NCI-H146 treated with DMSO at 0.1 percent for 48 hours (cell line): ENCODE results near the gene SLC26A9.
"Not testable (repeated sequence)": the region's sequence is repeated elsewhere in the genome, so short reads cannot be mapped to it uniquely, and the experiment has no call there.

Experiments used
- DNase-seq: peaks from one replicate; lab custom pipeline; 2025; ENCODE audit not compliant: unreplicated experiment; lab: John Stamatoyannopoulos, UW

SLC26A9 gene

GRCh38 chr1:205927247-205927646 is 16.0 kb downstream of the SLC26A9 start:
- no peak for DNase-seq

GRCh38 chr1:205926636-205927035 is 16.6 kb downstream of the SLC26A9 start:
- no peak for DNase-seq

GRCh38 chr1:205926213-205926612 is 17.0 kb downstream of the SLC26A9 start:
- no peak for DNase-seq

GRCh38 chr1:205925736-205926135 is 17.5 kb downstream of the SLC26A9 start:
- DNase-seq: no peak

GRCh38 chr1:205924460-205924790 is 18.8 kb downstream of the SLC26A9 start:
- DNase-seq: no peak

GRCh38 chr1:205923651-205924459 is 19.4 kb downstream of the SLC26A9 start:
- no peak for DNase-seq

- no peak for DNase-seq
Observed at GRCh38 chr1:205922806-205923205, 20.4 kb downstream of the SLC26A9 start.

- DNase-seq: no peak
Observed at GRCh38 chr1:205922314-205922713, 20.9 kb downstream of the SLC26A9 start.

- no peak for DNase-seq
Observed at GRCh38 chr1:205921570-205921909, 21.7 kb downstream of the SLC26A9 start.

- DNase-seq: no peak
Observed at GRCh38 chr1:205920861-205921569, 22.2 kb downstream of the SLC26A9 start.

GRCh38 chr1:205920159-205920558 is 23.1 kb downstream of the SLC26A9 start:
- no peak for DNase-seq

- DNase-seq: peak; percentile 59
Observed at GRCh38 chr1:205918955-205919746, 24.1 kb downstream of the SLC26A9 start.

GRCh38 chr1:205917466-205918238 is 25.6 kb downstream of the SLC26A9 start:
- no peak for DNase-seq

- DNase-seq: no peak
Observed at GRCh38 chr1:205916541-205916940, 26.7 kb downstream of the SLC26A9 start.

GRCh38 chr1:205915354-205915990 is 27.8 kb downstream of the SLC26A9 start:
- DNase-seq: no peak

- DNase-seq: no peak
Observed at GRCh38 chr1:205914730-205915129, 28.5 kb downstream of the SLC26A9 start.

GRCh38 chr1:205914155-205914507 is 29.1 kb downstream of the SLC26A9 start:
- DNase-seq: no peak

- DNase-seq: no peak
Observed at GRCh38 chr1:205913451-205914154, 29.7 kb downstream of the SLC26A9 start.

- peak; percentile 4 for DNase-seq
Observed at GRCh38 chr1:205907794-205908193, 35.5 kb downstream of the SLC26A9 start.

GRCh38 chr1:205905095-205905494 is 38.2 kb downstream of the SLC26A9 start:
- not testable (repeated sequence) for DNase-seq
